Stimulated activated effector memory CD8-positive, alpha-beta T cell treated with anti-CD3 and anti-CD28 coated beads, Interleukin-12 subunit alpha, Interleukin-12 subunit beta, amount 100 ng/mL, for 72 hours (primary cell): ENCODE measurements around the gene MARCHF6.
A peak's percentile ranks its signal among the peaks of the same experiment; 100 is the strongest.

ENCODE experiments used
- ATAC-seq: fragments of 150-1000 bp; cut with Tn5 transposase; 2 replicates; pipeline ENCODE4 v1.10.0; 2021
- DNase-seq, 2 donors: peaks; one replicate each; pipeline ENCODE4 v3.0.0; 2021 to 2022; ENCODE audit warnings: low spot score in 2 of 2
- H3K27ac Mint-ChIP-seq: one replicate; pipeline ENCODE4 v1.8.0; 2022; ENCODE audit warnings: mild to moderate bottlenecking, mixed read lengths
- H3K36me3 Mint-ChIP-seq: one replicate; pipeline ENCODE4 v1.8.0; 2022; ENCODE audit warnings: mild to moderate bottlenecking, mixed read lengths
- H3K4me1 Mint-ChIP-seq: one replicate; pipeline ENCODE4 v1.8.0; 2022; ENCODE audit warnings: mixed read lengths
- H3K4me3 Mint-ChIP-seq: one replicate; pipeline ENCODE4 v1.8.0; 2022; ENCODE audit warnings: mild to moderate bottlenecking, mixed read lengths
- H3K9me3 Mint-ChIP-seq: one replicate; pipeline ENCODE4 v1.8.0; 2022; ENCODE audit warnings: mixed read lengths

Gene MARCHF6

GRCh38 chr5:10317825-10318682 is 35.4 kb upstream of the MARCHF6 start:
- DNase-seq = no peak
- ATAC-seq = peak; percentile 94
- Mint-ChIP-seq H3K4me1 (no peaks in the 10 kb centered on the region), H3K9me3 (no peaks in the 10 kb centered on the region), H3K4me3 (no peak overlapping the region), H3K36me3 (no peaks in the 10 kb centered on the region), H3K27ac (no peak overlapping the region)

GRCh38 chr5:10319202-10319851 is 34.2 kb upstream of the MARCHF6 start:
- DNase-seq (no peak), ATAC-seq (no peak)
- Mint-ChIP-seq H3K4me3 (no peak overlapping the region), H3K27ac (no peak overlapping the region), H3K9me3 (no peaks in the 10 kb centered on the region), H3K4me1 (no peaks in the 10 kb centered on the region), H3K36me3 (no peaks in the 10 kb centered on the region)

- DNase-seq = no peak
- H3K9me3 Mint-ChIP-seq = no peaks in the 10 kb centered on the region
- H3K36me3 Mint-ChIP-seq = no peaks in the 10 kb centered on the region
- no peak overlapping the region for H3K4me3 Mint-ChIP-seq
- ATAC-seq = no peak
- no peaks in the 10 kb centered on the region for H3K4me1 Mint-ChIP-seq
- no peak overlapping the region for H3K27ac Mint-ChIP-seq
These were observed 32.7 kb upstream of the MARCHF6 start for GRCh38 chr5:10320793-10321192.

- no peak overlapping the region for H3K27ac Mint-ChIP-seq
- DNase-seq = no peak
- ATAC-seq = no peak
- H3K9me3 Mint-ChIP-seq = no peaks in the 10 kb centered on the region
- no peak overlapping the region for H3K4me3 Mint-ChIP-seq
- H3K4me1 Mint-ChIP-seq = no peaks in the 10 kb centered on the region
- H3K36me3 Mint-ChIP-seq = no peaks in the 10 kb centered on the region
These were observed 31.6 kb upstream of the MARCHF6 start for GRCh38 chr5:10321882-10322281.

- Mint-ChIP-seq H3K4me1 (no peaks in the 10 kb centered on the region), H3K4me3 (no peak overlapping the region), H3K27ac (no peak overlapping the region), H3K36me3 (no peaks in the 10 kb centered on the region), H3K9me3 (no peaks in the 10 kb centered on the region)
- ATAC-seq = no peak
- DNase-seq = no peak
These were observed 29.7 kb upstream of the MARCHF6 start for GRCh38 chr5:10323588-10324488.

GRCh38 chr5:10324518-10325370 is 28.8 kb upstream of the MARCHF6 start:
- no peak for ATAC-seq
- DNase-seq = no peak
- H3K9me3 Mint-ChIP-seq = no peaks in the 10 kb centered on the region
- H3K4me1 Mint-ChIP-seq = no peaks in the 10 kb centered on the region
- H3K4me3 Mint-ChIP-seq = no peak overlapping the region
- no peaks in the 10 kb centered on the region for H3K36me3 Mint-ChIP-seq
- H3K27ac Mint-ChIP-seq = no peak overlapping the region

GRCh38 chr5:10328323-10328722 is 25.2 kb upstream of the MARCHF6 start:
- ATAC-seq = no peak

GRCh38 chr5:10329446-10329819 is 24.1 kb upstream of the MARCHF6 start:
- ATAC-seq (no peak), DNase-seq (no peak)
- Mint-ChIP-seq H3K36me3 (no peaks in the 10 kb centered on the region), H3K27ac (no peak overlapping the region), H3K4me1 (peaks cover 8% of the 10 kb centered on the region), H3K4me3 (no peak overlapping the region), H3K9me3 (no peaks in the 10 kb centered on the region)

More at GRCh38 chr5:10328323-10328722, 25.2 kb upstream of the MARCHF6 start:
- no peak overlapping the region for H3K4me3 Mint-ChIP-seq
- no peak for DNase-seq
- peaks cover 4% of the 10 kb centered on the region for H3K4me1 Mint-ChIP-seq
- H3K9me3 Mint-ChIP-seq = no peaks in the 10 kb centered on the region
- no peak overlapping the region for H3K27ac Mint-ChIP-seq
- H3K36me3 Mint-ChIP-seq = no peaks in the 10 kb centered on the region

GRCh38 chr5:10329820-10330481 is 23.5 kb upstream of the MARCHF6 start:
- H3K9me3 Mint-ChIP-seq = no peaks in the 10 kb centered on the region

GRCh38 chr5:10330511-10331230 is 22.8 kb upstream of the MARCHF6 start:
- H3K36me3 Mint-ChIP-seq = no peaks in the 10 kb centered on the region
- peaks cover 8% of the 10 kb centered on the region for H3K4me1 Mint-ChIP-seq
- H3K9me3 Mint-ChIP-seq = no peaks in the 10 kb centered on the region
- DNase-seq = no peak
- H3K27ac Mint-ChIP-seq = no peak overlapping the region
- H3K4me3 Mint-ChIP-seq = no peak overlapping the region
- no peak for ATAC-seq

More at GRCh38 chr5:10329820-10330481, 23.5 kb upstream of the MARCHF6 start:
- Mint-ChIP-seq H3K4me3 (no peak overlapping the region), H3K27ac (no peak overlapping the region), H3K4me1 (peaks cover 8% of the 10 kb centered on the region), H3K36me3 (no peaks in the 10 kb centered on the region)
- ATAC-seq = no peak
- DNase-seq = no peak

- no peaks in the 10 kb centered on the region for H3K36me3 Mint-ChIP-seq
- no peak for DNase-seq
- no peak for ATAC-seq
- no peak overlapping the region for H3K4me3 Mint-ChIP-seq
- H3K27ac Mint-ChIP-seq = no peak overlapping the region
- H3K4me1 Mint-ChIP-seq = peaks cover 8% of the 10 kb centered on the region
- H3K9me3 Mint-ChIP-seq = no peaks in the 10 kb centered on the region
These were observed 22.1 kb upstream of the MARCHF6 start for GRCh38 chr5:10331341-10331796.

- DNase-seq = no peak
- ATAC-seq = peak; percentile 62
- Mint-ChIP-seq H3K36me3 (no peaks in the 10 kb centered on the region), H3K4me3 (no peak overlapping the region), H3K9me3 (no peaks in the 10 kb centered on the region), H3K27ac (no peak overlapping the region), H3K4me1 (peaks cover 8% of the 10 kb centered on the region)
These were observed 21.2 kb upstream of the MARCHF6 start for GRCh38 chr5:10332301-10332700.

- peak overlapping the region; percentile 80 for H3K4me3 Mint-ChIP-seq
- DNase-seq = no peak
- no peaks in the 10 kb centered on the region for H3K9me3 Mint-ChIP-seq
- H3K36me3 Mint-ChIP-seq = no peaks in the 10 kb centered on the region
- peak; percentile 47 for ATAC-seq
- H3K27ac Mint-ChIP-seq = no peak overlapping the region
- peaks cover 8% of the 10 kb centered on the region for H3K4me1 Mint-ChIP-seq
These were observed 20.1 kb upstream of the MARCHF6 start for GRCh38 chr5:10333154-10334006.
